Parathyroid adenoma (tissue), 2 donors: ENCODE measurements around the gene PTPN1.

Experiments
- H2AFZ ChIP-seq: fragments of 300-600 bp; sonication (generic); one replicate; pipeline ENCODE4 v1.7.0; 2017; ENCODE audit warnings: antibody characterized with exemption, mild to moderate bottlenecking
- H3K27ac ChIP-seq: fragments of 300-600 bp; sonication (generic); one replicate; pipeline ENCODE4 v1.7.0; 2017
- H3K27me3 ChIP-seq: fragments of 300-600 bp; sonication (generic); one replicate; pipeline ENCODE4 v1.7.0; 2017; ENCODE audit warnings: low read length; ENCODE audit not compliant: control insufficient read depth, insufficient read depth
- H3K36me3 ChIP-seq: fragments of 300-600 bp; sonication (generic); one replicate; pipeline ENCODE4 v1.7.0; 2017; ENCODE audit warnings: low read length; ENCODE audit not compliant: control insufficient read depth, insufficient read depth
- H3K4me1 ChIP-seq: fragments of 300-600 bp; sonication (generic); one replicate; pipeline ENCODE4 v1.7.0; 2017; ENCODE audit warnings: control low read depth
- H3K4me2 ChIP-seq: fragments of 300-600 bp; sonication (generic); one replicate; pipeline ENCODE4 v1.7.0; 2017; ENCODE audit warnings: low read length
- H3K4me3 ChIP-seq: fragments of 300-600 bp; sonication (generic); one replicate; pipeline ENCODE4 v1.7.0; 2017; ENCODE audit warnings: low read depth, low read length
- H3K79me2 ChIP-seq: fragments of 300-600 bp; sonication (generic); one replicate; pipeline ENCODE4 v1.7.0; 2017; ENCODE audit warnings: control low read depth
- H3K9ac ChIP-seq: fragments of 300-600 bp; sonication (generic); one replicate; pipeline ENCODE4 v1.7.0; 2017; ENCODE audit warnings: mild to moderate bottlenecking
- H3K9me3 ChIP-seq: fragments of 300-600 bp; sonication (generic); one replicate; pipeline ENCODE4 v1.7.0; 2017; ENCODE audit warnings: low read length; ENCODE audit not compliant: control insufficient read depth
- TF ChIP-seq, protein P1 (sequence below): fragments of 300-600 bp; sonication (generic); IDR thresholded peaks from one replicate; pipeline ENCODE4 v1.7.0; 2017; ENCODE audit warnings: antibody characterized with exemption, mild to moderate bottlenecking
- donor health status: primary hyperparathyroidism.

The PTPN1 gene

DNA sequence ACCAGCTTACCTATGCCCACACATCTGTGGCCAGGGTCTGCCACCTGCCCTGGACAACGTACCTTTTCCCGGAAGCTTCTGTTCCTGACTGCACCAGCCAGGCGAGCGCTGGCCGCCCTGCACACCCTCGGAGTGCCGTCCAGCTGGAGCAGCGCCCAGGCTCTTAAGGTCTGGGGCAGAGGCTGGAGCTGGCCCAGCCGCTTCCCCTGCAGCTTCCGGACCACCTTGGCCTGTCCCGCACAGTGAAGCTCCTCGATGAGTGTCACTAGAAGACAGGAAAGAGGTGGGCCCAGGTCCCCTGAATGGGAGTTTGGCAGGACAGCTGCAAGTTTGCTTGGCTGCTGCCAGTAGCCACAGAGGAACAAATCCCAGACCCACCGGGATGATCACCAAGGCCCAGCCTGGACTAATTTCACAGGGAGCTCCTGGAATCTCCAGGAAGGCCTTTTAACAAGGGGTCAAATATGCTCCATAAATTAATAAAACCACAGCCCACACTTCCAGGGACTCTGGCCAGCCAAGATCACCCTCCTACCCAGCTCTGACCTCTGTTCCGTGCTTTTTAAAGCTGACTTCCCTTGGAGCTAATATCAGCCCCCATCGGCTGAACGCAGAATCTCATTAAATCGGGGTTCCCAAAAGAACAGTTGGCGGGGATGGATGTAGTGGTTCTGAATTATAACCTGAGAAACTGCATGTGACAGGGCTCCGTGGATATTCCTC is 82.3 kb downstream of the PTPN1 start:
- no peaks in the 10 kb centered on the region for H3K27me3 ChIP-seq
- H2AFZ ChIP-seq: no peak overlapping the region
- no peaks in the 10 kb centered on the region for H3K79me2 ChIP-seq
- H3K4me1 ChIP-seq: peaks cover 10% of the 10 kb centered on the region
- H3K9me3 ChIP-seq: no peaks in the 10 kb centered on the region
- no peak overlapping the region for H3K4me3 ChIP-seq
- no peak overlapping the region for H3K9ac ChIP-seq
- H3K36me3 ChIP-seq: no peaks in the 10 kb centered on the region
- no peak overlapping the region for H3K27ac ChIP-seq
- no peak overlapping the region for H3K4me2 ChIP-seq
- TF ChIP-seq, protein P1, sequence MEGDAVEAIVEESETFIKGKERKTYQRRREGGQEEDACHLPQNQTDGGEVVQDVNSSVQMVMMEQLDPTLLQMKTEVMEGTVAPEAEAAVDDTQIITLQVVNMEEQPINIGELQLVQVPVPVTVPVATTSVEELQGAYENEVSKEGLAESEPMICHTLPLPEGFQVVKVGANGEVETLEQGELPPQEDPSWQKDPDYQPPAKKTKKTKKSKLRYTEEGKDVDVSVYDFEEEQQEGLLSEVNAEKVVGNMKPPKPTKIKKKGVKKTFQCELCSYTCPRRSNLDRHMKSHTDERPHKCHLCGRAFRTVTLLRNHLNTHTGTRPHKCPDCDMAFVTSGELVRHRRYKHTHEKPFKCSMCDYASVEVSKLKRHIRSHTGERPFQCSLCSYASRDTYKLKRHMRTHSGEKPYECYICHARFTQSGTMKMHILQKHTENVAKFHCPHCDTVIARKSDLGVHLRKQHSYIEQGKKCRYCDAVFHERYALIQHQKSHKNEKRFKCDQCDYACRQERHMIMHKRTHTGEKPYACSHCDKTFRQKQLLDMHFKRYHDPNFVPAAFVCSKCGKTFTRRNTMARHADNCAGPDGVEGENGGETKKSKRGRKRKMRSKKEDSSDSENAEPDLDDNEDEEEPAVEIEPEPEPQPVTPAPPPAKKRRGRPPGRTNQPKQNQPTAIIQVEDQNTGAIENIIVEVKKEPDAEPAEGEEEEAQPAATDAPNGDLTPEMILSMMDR: no peak

DNA sequence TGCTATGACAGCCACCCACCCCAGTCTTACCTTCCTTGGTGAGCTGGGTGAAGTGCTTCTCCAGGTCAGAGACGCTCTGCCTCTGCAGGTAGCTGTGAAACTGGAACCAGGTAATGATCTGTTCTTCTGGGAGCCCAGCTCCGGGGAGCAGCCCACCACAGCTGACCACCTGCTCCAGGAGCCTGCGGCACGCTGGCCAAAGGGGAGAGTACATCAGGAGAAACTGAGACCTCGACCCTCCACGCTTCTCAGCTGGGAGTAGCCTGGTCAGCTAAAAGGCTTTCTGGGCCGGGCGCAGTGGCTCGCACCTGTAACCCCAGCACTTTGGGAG is 82.8 kb downstream of the PTPN1 start:
- Histone ChIP-seq H3K4me3 (no peak overlapping the region), H3K79me2 (no peaks in the 10 kb centered on the region), H2AFZ (no peak overlapping the region), H3K4me2 (no peak overlapping the region), H3K9me3 (no peaks in the 10 kb centered on the region), H3K27ac (no peak overlapping the region), H3K4me1 (peaks cover 10% of the 10 kb centered on the region), H3K27me3 (no peaks in the 10 kb centered on the region), H3K9ac (no peak overlapping the region), H3K36me3 (no peaks in the 10 kb centered on the region)
- TF ChIP-seq, protein P1: no peak

- TF ChIP-seq, protein P1: no peak
- no peak overlapping the region for H3K9ac ChIP-seq
- no peaks in the 10 kb centered on the region for H3K36me3 ChIP-seq
- H3K4me3 ChIP-seq: no peak overlapping the region
- no peaks in the 10 kb centered on the region for H3K27me3 ChIP-seq
- no peak overlapping the region for H3K27ac ChIP-seq
- peaks cover 10% of the 10 kb centered on the region for H3K4me1 ChIP-seq
- no peak overlapping the region for H3K4me2 ChIP-seq
- no peaks in the 10 kb centered on the region for H3K9me3 ChIP-seq
- H2AFZ ChIP-seq: no peak overlapping the region
- no peaks in the 10 kb centered on the region for H3K79me2 ChIP-seq
Measured at GRCh38 chr20:50594231-50594590, 84.0 kb downstream of the PTPN1 start.

DNA sequence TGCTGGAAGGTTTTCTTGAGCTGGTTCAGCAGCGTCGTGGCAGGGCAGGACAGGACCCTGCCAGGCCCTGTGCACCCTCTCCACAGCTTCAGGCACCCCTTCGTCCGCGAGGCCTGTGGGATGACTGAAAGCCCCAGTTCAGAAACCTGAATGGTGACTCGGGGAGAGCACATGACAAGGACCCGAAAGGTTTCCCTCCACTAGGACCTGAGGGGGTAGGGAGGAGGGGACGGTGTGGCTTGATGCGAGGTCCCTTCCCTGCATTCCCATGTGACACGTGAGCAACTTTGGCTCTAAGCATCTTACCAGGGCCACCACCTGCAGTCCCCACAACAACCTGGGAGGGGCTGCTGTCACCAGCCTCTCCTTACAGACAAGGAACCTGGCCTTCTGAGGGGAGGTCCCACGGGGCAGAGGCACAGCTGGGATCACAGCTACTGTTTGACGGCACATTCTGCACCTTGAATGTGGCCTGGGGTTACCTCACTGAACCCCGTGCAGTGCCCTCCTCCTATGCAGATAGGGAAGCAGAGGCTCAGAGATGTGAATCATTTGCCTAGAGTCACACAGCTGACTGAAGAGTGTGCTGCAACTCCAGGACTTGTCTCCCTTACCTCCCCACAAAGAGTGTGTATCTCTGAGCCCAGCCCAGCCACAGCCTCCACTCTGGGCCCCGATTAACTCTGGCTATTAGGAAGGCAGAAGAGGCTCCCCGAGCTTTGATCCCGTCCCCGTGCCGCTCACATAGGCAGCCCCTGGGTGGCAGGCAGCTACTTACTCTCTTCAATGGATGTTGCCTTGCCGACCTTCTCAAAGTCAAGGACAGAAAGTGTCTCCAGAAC is 84.6 kb downstream of the PTPN1 start:
- no peaks in the 10 kb centered on the region for H3K27me3 ChIP-seq
- H2AFZ ChIP-seq: no peak overlapping the region
- TF ChIP-seq, protein P1: no peak
- no peaks in the 10 kb centered on the region for H3K36me3 ChIP-seq
- no peak overlapping the region for H3K4me3 ChIP-seq
- no peaks in the 10 kb centered on the region for H3K9me3 ChIP-seq
- no peak overlapping the region for H3K9ac ChIP-seq
- no peaks in the 10 kb centered on the region for H3K79me2 ChIP-seq
- no peak overlapping the region for H3K27ac ChIP-seq
- H3K4me2 ChIP-seq: no peak overlapping the region
- H3K4me1 ChIP-seq: peaks cover 15% of the 10 kb centered on the region
